GM20431 (cell line): Measurements from ENCODE around the gene SOCS7.

Experiments
- in situ Hi-C: fragments of 300-500 bp; cut with MseI, MboI; formaldehyde crosslinking; loops from one replicate; pipeline ENCODE4 v1.15.0; 2020; ENCODE audit warnings: low sequenced_read_pairs; ENCODE audit not compliant: unreplicated experiment

Gene SOCS7

GRCh38 chr17:38453951-38454421 is 102.3 kb downstream of the SOCS7 start:
- in situ Hi-C loops, result no loop called here

GRCh38 chr17:38454532-38454931 is 102.9 kb downstream of the SOCS7 start:
- in situ Hi-C loops, result no loop called here
